ENCODE data around the gene DMRTC2.

GRCh38 chr19:41879670-41880328 is 35.0 kb downstream of the DMRTC2 start:
- TF ChIP-seq CTCF (conservative IDR thresholded peaks at IDR 0.05) (no peak), EZH2 (IDR thresholded peaks at IDR 0.05; ENCODE audit: low read depth) (no peak)

Measured in PC-9 (cell line).